ENCODE data around the gene CD180. TPM values are rescaled to one million over a fixed set of nuclear protein-coding genes. Genes with fewer than 3 reads are reported as not detected.

CD180 gene
- total RNA-seq, 4 donors from 2014 or later: 0.37 to 0.83 (median 0.59) TPM; not detected in 1

DNA sequence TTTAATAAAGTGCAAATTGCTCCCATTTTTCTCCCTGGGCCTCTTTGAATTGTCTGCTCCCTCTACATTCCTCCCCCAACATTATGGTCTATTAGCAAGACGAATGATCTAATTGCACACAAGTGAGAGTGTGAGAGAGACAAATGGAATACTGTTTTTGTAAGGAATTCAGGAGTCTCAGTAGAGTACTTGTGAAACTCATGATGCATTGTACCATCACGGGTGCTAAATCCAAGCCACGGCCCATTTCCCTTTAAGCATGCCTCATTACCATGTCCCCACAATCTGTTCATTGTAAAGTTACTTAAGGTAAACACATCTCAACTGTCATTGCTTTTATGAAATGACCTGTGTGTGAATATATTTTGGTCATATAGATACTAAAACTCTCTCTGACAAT is 62.8 kb downstream of the CD180 start:
- H3K9me3 ChIP-seq: no peaks in the 10 kb centered on the region
- no peak for DNase-seq
- H3K36me3 ChIP-seq: no peaks in the 10 kb centered on the region
- no peak for TF ChIP-seq POLR2A (IDR thresholded peaks at IDR 0.05)
- TF ChIP-seq, protein P1, sequence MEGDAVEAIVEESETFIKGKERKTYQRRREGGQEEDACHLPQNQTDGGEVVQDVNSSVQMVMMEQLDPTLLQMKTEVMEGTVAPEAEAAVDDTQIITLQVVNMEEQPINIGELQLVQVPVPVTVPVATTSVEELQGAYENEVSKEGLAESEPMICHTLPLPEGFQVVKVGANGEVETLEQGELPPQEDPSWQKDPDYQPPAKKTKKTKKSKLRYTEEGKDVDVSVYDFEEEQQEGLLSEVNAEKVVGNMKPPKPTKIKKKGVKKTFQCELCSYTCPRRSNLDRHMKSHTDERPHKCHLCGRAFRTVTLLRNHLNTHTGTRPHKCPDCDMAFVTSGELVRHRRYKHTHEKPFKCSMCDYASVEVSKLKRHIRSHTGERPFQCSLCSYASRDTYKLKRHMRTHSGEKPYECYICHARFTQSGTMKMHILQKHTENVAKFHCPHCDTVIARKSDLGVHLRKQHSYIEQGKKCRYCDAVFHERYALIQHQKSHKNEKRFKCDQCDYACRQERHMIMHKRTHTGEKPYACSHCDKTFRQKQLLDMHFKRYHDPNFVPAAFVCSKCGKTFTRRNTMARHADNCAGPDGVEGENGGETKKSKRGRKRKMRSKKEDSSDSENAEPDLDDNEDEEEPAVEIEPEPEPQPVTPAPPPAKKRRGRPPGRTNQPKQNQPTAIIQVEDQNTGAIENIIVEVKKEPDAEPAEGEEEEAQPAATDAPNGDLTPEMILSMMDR (IDR thresholded peaks at IDR 0.05): no peak
- H3K4me1 ChIP-seq: no peaks in the 10 kb centered on the region
- intact Hi-C loops (cut with DNase I; ENCODE audit: low total_unique reads): no loop called here
- H3K4me3 ChIP-seq: no peak overlapping the region
- H3K27ac ChIP-seq: no peak overlapping the region
- H3K27me3 ChIP-seq: no peaks in the 10 kb centered on the region

DNA sequence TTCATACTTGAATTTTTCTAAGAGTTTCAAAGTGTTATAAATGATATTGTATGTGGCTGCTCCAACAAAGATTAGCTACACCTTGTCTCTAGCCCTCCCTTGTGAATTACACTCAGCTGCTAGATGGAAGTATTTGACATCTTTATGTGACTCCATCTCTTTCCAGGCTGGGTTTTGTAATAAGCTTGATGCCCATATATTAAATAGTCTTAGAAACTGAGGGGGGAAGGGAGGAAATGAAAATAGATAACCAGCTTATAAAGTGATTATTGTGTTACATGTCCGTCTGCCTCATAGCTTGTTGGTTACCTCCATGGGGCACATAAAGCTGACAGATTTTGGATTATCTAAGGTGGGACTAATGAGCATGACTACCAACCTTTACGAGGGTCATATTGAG is 63.4 kb downstream of the CD180 start:
- no peak for DNase-seq
- Histone ChIP-seq H3K4me1 (no peaks in the 10 kb centered on the region), H3K4me3 (no peak overlapping the region), H3K36me3 (no peaks in the 10 kb centered on the region), H3K27ac (no peak overlapping the region), H3K9me3 (no peaks in the 10 kb centered on the region), H3K27me3 (no peaks in the 10 kb centered on the region)
- intact Hi-C loops (cut with DNase I; ENCODE audit: low total_unique reads): no loop called here
- no peak for TF ChIP-seq POLR2A (IDR thresholded peaks at IDR 0.05)
- TF ChIP-seq, protein P1 (IDR thresholded peaks at IDR 0.05): no peak

DNA sequence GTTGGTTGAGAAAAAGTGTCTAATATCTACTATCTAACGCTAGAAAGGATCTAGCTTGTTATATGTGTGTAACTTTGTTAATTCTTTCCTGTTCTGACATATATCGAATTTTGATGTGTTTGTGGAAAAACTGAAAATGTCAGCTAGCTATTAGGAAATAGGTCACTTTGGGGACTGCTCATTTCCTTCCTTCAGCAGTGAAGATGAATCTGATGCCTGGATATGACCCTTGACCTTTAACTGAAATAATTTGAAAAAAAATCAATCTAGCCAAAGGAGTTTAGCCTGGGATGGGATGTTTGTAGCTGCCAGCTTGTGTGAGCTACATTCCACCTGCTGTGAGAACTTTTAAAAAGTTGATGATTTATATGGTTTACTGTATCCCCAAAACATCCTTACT is 66.8 kb downstream of the CD180 start:
- H3K36me3 ChIP-seq: no peaks in the 10 kb centered on the region
- H3K27ac ChIP-seq: no peak overlapping the region
- intact Hi-C loops (cut with DNase I; ENCODE audit: low total_unique reads): no loop called here
- DNase-seq: no peak
- no peak for TF ChIP-seq POLR2A (IDR thresholded peaks at IDR 0.05)
- TF ChIP-seq, protein P1 (IDR thresholded peaks at IDR 0.05): no peak
- no peaks in the 10 kb centered on the region for H3K27me3 ChIP-seq
- no peaks in the 10 kb centered on the region for H3K9me3 ChIP-seq
- H3K4me3 ChIP-seq: no peak overlapping the region
- H3K4me1 ChIP-seq: no peaks in the 10 kb centered on the region
